ENCODE data around the gene ZC2HC1C. TPM values are rescaled to one million over a fixed set of nuclear protein-coding genes. Genes with fewer than 3 reads are reported as not detected.
"Not testable (repeated sequence)": the region's sequence is repeated elsewhere in the genome, so short reads cannot be mapped to it uniquely, and the experiment has no call there.

Gene ZC2HC1C
- total RNA-seq, 8 experiments from 2014 or later, result 1.6 to 9.3 (median 3.2) TPM

GRCh38 chr14:75063491-75064204, 5.8 kb upstream of the ZC2HC1C start, which contains the start of gene ACYP1:
Gene ACYP1, minus strand, starts transcription at chr14:75064024. Its CDS starts 471 bp downstream, at chr14:75063553.
- H3K4me3 ChIP-seq, result peak within 1 kb of the TSS; percentile 59 to 87 (median 66)
- ATAC-seq (replicated peaks in 6 of 8), result peak; percentile 89 to 99 (median 98)
- peaks cover 0 to 13% of the 10 kb centered on the region in 2 donors for H3K4me1 ChIP-seq (replicated peaks in 1 of 2)
- H3K27ac ChIP-seq, result peak within 1 kb of the TSS; percentile 12 to 54
- in situ Hi-C loops (cut with MboI; ENCODE audit: low pct_unique_long_range_greater_than_20kb in 2 of 9, low sequenced_read_pairs in 9 of 9, unreplicated experiment in 9 of 9), result no loop called here
- 0 to 2% (median 0%) methylated on average over 1 to 14 of the region's 34 CpGs; no CpG with 5 or more reads in 3 of the 10 experiments for WGBS, 10 experiments

GRCh38 chr14:75064205-75064567, 5.3 kb upstream of the ZC2HC1C start:
- Histone ChIP-seq H3K27ac (no peak overlapping the region), H3K4me1 (replicated peaks in 1 of 2) (peaks cover 0 to 14% of the 10 kb centered on the region in 2 donors), H3K4me3 (peak overlapping the region; percentile 59 to 87 (median 66))
- 0 to 100% (median 0%) methylated on average over 2 to 8 of the region's 8 CpGs; no CpG with 5 or more reads in 3 of the 10 experiments for WGBS, 10 experiments
- in situ Hi-C loops (cut with MboI; ENCODE audit: low pct_unique_long_range_greater_than_20kb in 2 of 9, low sequenced_read_pairs in 9 of 9, unreplicated experiment in 9 of 9), result no loop called here
- ATAC-seq (replicated peaks in 6 of 8), result no peak

GRCh38 chr14:75066691-75067090, 2.8 kb upstream of the ZC2HC1C start:
- H3K27ac ChIP-seq, result no peak overlapping the region
- peaks cover 5 to 18% of the 10 kb centered on the region in 2 donors for H3K4me1 ChIP-seq (replicated peaks in 1 of 2)
- ATAC-seq (replicated peaks in 6 of 8), result no peak
- H3K4me3 ChIP-seq, result no peak overlapping the region
- WGBS, 10 experiments, result 93 to 100% (median 100%) methylated on average over 1 to 3 of the region's 3 CpGs; no CpG with 5 or more reads in 4 of the 10 experiments
- in situ Hi-C loops (cut with MboI; ENCODE audit: low pct_unique_long_range_greater_than_20kb in 2 of 9, low sequenced_read_pairs in 9 of 9, unreplicated experiment in 9 of 9), result no loop called here

GRCh38 chr14:75067212-75067611, 2.2 kb upstream of the ZC2HC1C start:
- no peak for ATAC-seq (replicated peaks in 6 of 8)
- Histone ChIP-seq H3K4me3 (no peak overlapping the region), H3K4me1 (replicated peaks in 1 of 2) (peaks cover 5 to 18% of the 10 kb centered on the region in 2 donors), H3K27ac (no peak overlapping the region)
- in situ Hi-C loops (cut with MboI; ENCODE audit: low pct_unique_long_range_greater_than_20kb in 2 of 9, low sequenced_read_pairs in 9 of 9, unreplicated experiment in 9 of 9), result no loop called here
- 80 to 100% (median 94%) methylated on average over 1 of the region's 1 CpG; no CpG with 5 or more reads in 4 of the 10 experiments for WGBS, 10 experiments

GRCh38 chr14:75067765-75068164, 1.7 kb upstream of the ZC2HC1C start:
- WGBS, 10 experiments, result 49 to 100% (median 83%) methylated on average over 1 to 3 of the region's 4 CpGs; no CpG with 5 or more reads in 2 of the 10 experiments
- ATAC-seq (replicated peaks in 6 of 8); in situ Hi-C loops (cut with MboI; ENCODE audit: low pct_unique_long_range_greater_than_20kb in 2 of 9, low sequenced_read_pairs in 9 of 9, unreplicated experiment in 9 of 9); H3K27ac ChIP-seq: not testable (repeated sequence)
- peak overlapping the region in 3 of 5 donors; percentile 53 to 56 (median 56) for H3K4me3 ChIP-seq
- H3K4me1 ChIP-seq (replicated peaks in 1 of 2), result peaks cover 5 to 14% of the 10 kb centered on the region in 2 donors

- peaks cover 5 to 12% of the 10 kb centered on the region in 2 donors for H3K4me1 ChIP-seq (replicated peaks in 1 of 2)
- peak overlapping the region in 1 of 2 donors; percentile 65 for H3K27ac ChIP-seq
- 0 to 15% (median 6%) methylated on average over 1 to 15 of the region's 15 CpGs for WGBS, 10 experiments
- ATAC-seq (replicated peaks in 6 of 8), result peak in 3 of 8 experiments; percentile 0 to 27 (median 19)
- H3K4me3 ChIP-seq, result peak overlapping the region; percentile 47 to 60 (median 56)
- in situ Hi-C loops (cut with MboI; ENCODE audit: low pct_unique_long_range_greater_than_20kb in 2 of 9, low sequenced_read_pairs in 9 of 9, unreplicated experiment in 9 of 9), result no loop called here
These were observed 934 bp upstream of the ZC2HC1C start for GRCh38 chr14:75068294-75069120.

- H3K4me3 ChIP-seq, result peak overlapping the region; percentile 47 to 60 (median 56)
- peaks cover 5 to 12% of the 10 kb centered on the region in 2 donors for H3K4me1 ChIP-seq (replicated peaks in 1 of 2)
- 20 to 73% (median 52%) methylated on average over 1 to 3 of the region's 12 CpGs; no CpG with 5 or more reads in 6 of the 10 experiments for WGBS, 10 experiments
- H3K27ac ChIP-seq, result peak overlapping the region; percentile 28 to 65
- ATAC-seq (replicated peaks in 6 of 8), result peak in 5 of 8 experiments; percentile 1 to 13 (median 9)
- in situ Hi-C loops (cut with MboI; ENCODE audit: low pct_unique_long_range_greater_than_20kb in 2 of 9, low sequenced_read_pairs in 9 of 9, unreplicated experiment in 9 of 9), result loop anchor here in 1 of 9 experiments (10.0 kb wide), 1 partner anchor 135 kb away; no protein-coding TSS in a partner anchor
These were observed 337 bp downstream of the ZC2HC1C start for GRCh38 chr14:75069811-75070145.

GRCh38 chr14:75070383-75070782, 942 bp downstream of the ZC2HC1C start:
- in situ Hi-C loops (cut with MboI; ENCODE audit: low pct_unique_long_range_greater_than_20kb in 2 of 9, low sequenced_read_pairs in 9 of 9, unreplicated experiment in 9 of 9), result loop anchor here in 1 of 9 experiments (10.0 kb wide), 1 partner anchor 136 kb away; no protein-coding TSS in a partner anchor
- 7 to 100% (median 96%) methylated on average over 1 to 9 of the region's 9 CpGs; no CpG with 5 or more reads in 2 of the 10 experiments for WGBS, 10 experiments
- ATAC-seq (replicated peaks in 6 of 8), result no peak
- no peak overlapping the region for H3K4me3 ChIP-seq
- peaks cover 5 to 12% of the 10 kb centered on the region in 2 donors for H3K4me1 ChIP-seq (replicated peaks in 1 of 2)
- no peak overlapping the region for H3K27ac ChIP-seq

- Histone ChIP-seq H3K4me3 (no peak overlapping the region), H3K27ac (no peak overlapping the region), H3K4me1 (replicated peaks in 1 of 2) (no peaks in the 10 kb centered on the region)
- in situ Hi-C loops (cut with MboI; ENCODE audit: low pct_unique_long_range_greater_than_20kb in 2 of 9, low sequenced_read_pairs in 9 of 9, unreplicated experiment in 9 of 9), result loop anchor here in 5 of 9 experiments (10.0 to 25.0 kb wide), 3 partner anchors 140 to 165 kb away; partner anchors contain the start of gene RPS6KL1 (in 3 of the 5)
- ATAC-seq (replicated peaks in 6 of 8), result no peak
These were observed 8.4 kb downstream of the ZC2HC1C start for GRCh38 chr14:75077794-75078193.

GRCh38 chr14:75079521-75079920, 10.1 kb downstream of the ZC2HC1C start:
- no peaks in the 10 kb centered on the region for H3K4me1 ChIP-seq (replicated peaks in 1 of 2)
- H3K27ac ChIP-seq, result no peak overlapping the region
- no peak overlapping the region for H3K4me3 ChIP-seq
- in situ Hi-C loops (cut with MboI; ENCODE audit: low pct_unique_long_range_greater_than_20kb in 2 of 9, low sequenced_read_pairs in 9 of 9, unreplicated experiment in 9 of 9), result loop anchor here in 5 of 9 experiments (10.0 to 25.0 kb wide), 3 partner anchors 142 to 167 kb away; partner anchors contain the start of gene RPS6KL1 (in 3 of the 5)
- 44 to 100% (median 92%) methylated on average over 1 to 4 of the region's 4 CpGs; no CpG with 5 or more reads in 2 of the 10 experiments for WGBS, 10 experiments
- ATAC-seq (replicated peaks in 6 of 8), result no peak

- in situ Hi-C loops (cut with MboI; ENCODE audit: low pct_unique_long_range_greater_than_20kb in 2 of 9, low sequenced_read_pairs in 9 of 9, unreplicated experiment in 9 of 9), result loop anchor here in 4 of 9 experiments (25.0 kb wide), 2 partner anchors 144 to 169 kb away; partner anchors contain the start of gene RPS6KL1 (in 3 of the 4)
- H3K4me1 ChIP-seq (replicated peaks in 1 of 2), result no peaks in the 10 kb centered on the region
- no peak overlapping the region for H3K27ac ChIP-seq
- no peak overlapping the region for H3K4me3 ChIP-seq
- WGBS, 10 experiments, result 20 to 100% (median 91%) methylated on average over 1 to 2 of the region's 2 CpGs; no CpG with 5 or more reads in 2 of the 10 experiments
- ATAC-seq (replicated peaks in 6 of 8), result peak in 1 of 8 experiments; percentile 39
These were observed 12.3 kb downstream of the ZC2HC1C start for GRCh38 chr14:75081660-75082229.

- in situ Hi-C loops (cut with MboI; ENCODE audit: low pct_unique_long_range_greater_than_20kb in 2 of 9, low sequenced_read_pairs in 9 of 9, unreplicated experiment in 9 of 9), result loop anchor here in 4 of 9 experiments (25.0 kb wide), 2 partner anchors 146 to 171 kb away; partner anchors contain the start of gene RPS6KL1 (in 3 of the 4)
- WGBS, 10 experiments, result 100% methylated on average over 1 of the region's 1 CpG; no CpG with 5 or more reads in 5 of the 10 experiments
- Histone ChIP-seq H3K4me3 (no peak overlapping the region), H3K27ac (no peak overlapping the region), H3K4me1 (replicated peaks in 1 of 2) (no peaks in the 10 kb centered on the region)
- no peak for ATAC-seq (replicated peaks in 6 of 8)
These were observed 13.8 kb downstream of the ZC2HC1C start for GRCh38 chr14:75083271-75083670.

Measured in motor neuron (in vitro differentiated cells).